NCI-H446 (cell line): Measurements from ENCODE around the gene CTSL.
A peak's percentile ranks its signal among the peaks of the same experiment; 100 is the strongest.

Source experiments
- DNase-seq, 2 experiments: peaks; one replicate each; lab custom pipeline; 2025; lab: John Stamatoyannopoulos, UW

Gene CTSL

DNA sequence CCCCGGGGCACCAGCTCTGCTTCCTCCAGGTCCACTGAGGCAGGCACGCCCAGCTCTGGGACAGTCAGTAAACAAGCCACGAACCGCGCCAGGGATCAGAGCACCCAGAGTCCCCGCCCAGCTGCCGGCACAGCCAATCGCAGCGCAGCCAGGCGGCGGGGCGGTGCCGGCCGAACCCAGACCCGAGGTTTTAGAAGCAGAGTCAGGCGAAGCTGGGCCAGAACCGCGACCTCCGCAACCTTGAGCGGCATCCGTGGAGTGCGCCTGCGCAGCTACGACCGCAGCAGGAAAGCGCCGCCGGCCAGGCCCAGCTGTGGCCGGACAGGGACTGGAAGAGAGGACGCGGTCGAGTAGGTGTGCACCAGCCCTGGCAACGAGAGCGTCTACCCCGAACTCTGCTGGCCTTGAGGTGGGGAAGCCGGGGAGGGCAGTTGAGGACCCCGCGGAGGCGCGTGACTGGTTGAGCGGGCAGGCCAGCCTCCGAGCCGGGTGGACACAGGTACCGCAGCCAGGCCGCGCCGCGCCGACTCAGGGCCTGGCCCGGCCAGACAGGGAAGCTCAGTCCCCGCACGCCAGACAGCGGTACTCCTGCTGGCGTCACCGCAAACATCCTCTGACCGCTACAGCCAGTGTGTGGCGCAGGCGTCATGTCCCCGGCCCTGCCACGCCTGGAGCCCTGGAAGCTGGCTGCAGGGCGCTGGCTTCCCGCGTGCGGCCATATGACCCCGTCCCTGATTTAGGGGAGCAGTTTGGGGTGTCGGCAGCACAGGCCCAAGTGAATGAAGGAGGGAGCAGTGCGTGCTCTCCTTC, at the start of gene CTSL:
CTSL (plus strand) TSS at position 220 of the 810 bp plus-strand sequence. CDS start 1,485 bp downstream, outside the sequence.
- no peak for DNase-seq

DNA sequence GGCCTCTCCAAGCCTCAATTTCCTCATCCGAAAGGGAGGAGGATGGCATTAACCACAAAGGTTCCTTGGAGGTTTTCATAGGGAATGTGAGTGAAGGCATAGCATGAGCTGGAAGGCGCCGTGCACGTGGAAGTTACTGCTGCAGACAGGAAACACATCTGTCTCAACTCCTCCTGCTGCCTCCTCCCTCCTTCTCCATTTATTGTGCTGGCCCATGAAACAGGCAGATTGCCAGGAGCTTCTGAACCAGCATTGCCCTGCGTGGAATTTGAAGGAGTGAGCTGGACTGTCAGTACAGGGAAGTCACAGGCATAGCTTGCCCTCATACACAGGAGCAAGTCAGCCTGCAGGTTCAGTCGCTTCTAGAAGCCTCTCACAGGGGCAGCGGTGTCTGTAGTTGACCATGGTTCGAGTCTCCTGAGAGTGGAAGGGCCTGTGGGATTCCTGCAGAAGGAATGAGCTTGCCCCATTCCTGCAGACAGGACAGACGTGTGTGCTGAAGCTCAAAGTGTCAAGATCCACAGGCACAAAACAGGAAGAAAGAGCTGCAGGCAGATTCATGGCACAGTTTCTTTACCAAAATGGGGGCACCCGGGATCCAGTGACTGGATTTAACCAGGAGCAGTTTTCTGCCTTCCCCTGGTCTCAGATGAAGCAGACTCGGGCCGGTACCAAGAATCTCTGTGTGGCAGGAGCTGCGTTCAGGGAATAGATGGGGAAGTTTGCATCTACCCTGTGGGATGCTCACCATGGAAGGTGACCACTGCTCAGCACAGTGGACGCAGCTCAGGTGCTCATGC, 48.7 kb upstream of the CTSL start:
- DNase-seq = no peak

DNA sequence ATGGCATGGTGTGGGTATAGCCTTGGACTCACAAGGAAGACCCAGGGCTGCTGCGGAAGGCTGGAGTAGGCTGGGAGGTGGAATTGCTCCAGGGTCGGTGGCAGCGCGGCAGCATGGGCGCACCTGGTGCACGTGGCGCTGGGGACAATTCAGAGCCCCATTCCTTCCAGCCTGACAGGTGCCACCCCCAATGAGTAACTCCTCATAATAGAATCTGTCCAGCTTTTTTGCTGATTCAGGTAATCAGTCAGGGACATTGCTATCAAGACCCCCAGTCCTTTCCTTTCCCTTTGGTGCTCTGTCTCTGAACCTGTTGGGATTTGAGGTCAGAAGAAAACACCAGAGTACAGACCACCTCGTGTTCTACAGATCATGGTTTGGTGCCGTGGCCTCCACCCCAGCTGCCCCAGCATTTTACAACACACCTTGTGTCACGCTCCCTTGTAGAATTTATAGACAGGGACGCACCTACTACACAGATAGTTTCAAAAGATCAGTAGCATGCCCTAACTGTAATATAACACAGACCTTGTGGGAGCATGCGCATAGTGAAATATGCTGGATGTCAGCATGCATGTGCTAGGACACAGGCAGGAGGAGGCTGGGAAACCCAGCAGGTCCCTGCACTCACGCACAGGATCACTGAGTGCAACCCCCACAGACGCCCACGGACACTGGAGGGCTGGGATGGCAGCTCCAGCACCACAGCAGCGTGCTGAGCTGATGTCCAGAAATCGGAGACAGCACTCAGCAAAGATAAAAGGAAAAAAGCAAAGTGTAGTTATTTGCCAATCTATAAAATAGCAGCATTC, 47.9 kb upstream of the CTSL start:
- no peak for DNase-seq

DNA sequence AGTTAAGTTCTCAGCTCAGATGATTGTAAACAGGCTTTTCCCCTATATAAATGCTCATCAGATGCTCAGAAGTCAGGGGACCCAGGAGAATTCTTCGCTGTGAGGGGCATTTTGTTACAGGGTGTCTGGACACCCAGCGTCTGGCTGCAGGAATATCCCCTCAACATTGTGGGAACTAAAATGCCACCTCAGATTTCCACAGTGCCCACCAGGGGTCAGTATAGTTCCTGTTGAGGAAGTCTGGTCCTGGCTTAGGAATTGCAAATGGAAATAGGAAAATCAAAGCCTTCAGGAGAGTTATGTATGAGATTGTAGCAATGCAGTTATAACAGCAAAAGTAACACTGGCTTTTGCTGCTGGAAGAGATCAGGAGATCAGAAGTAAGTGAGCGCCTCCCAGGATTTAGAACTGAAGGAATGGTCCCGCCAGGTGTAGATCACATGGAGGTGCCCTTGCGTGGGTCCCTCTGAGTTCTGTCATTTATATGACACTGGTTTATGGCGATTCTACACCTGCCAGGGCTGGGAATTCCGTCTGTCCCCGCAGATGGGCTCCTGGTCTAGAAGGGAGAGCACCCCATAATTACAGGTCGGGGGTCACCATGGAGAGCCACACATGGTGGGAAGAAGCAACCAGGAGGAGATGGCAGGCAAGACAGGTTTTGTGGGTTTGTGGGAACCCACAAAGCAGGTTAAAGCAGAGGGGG, 47.1 kb upstream of the CTSL start:
- DNase-seq = peak; percentile 1 to 58

DNA sequence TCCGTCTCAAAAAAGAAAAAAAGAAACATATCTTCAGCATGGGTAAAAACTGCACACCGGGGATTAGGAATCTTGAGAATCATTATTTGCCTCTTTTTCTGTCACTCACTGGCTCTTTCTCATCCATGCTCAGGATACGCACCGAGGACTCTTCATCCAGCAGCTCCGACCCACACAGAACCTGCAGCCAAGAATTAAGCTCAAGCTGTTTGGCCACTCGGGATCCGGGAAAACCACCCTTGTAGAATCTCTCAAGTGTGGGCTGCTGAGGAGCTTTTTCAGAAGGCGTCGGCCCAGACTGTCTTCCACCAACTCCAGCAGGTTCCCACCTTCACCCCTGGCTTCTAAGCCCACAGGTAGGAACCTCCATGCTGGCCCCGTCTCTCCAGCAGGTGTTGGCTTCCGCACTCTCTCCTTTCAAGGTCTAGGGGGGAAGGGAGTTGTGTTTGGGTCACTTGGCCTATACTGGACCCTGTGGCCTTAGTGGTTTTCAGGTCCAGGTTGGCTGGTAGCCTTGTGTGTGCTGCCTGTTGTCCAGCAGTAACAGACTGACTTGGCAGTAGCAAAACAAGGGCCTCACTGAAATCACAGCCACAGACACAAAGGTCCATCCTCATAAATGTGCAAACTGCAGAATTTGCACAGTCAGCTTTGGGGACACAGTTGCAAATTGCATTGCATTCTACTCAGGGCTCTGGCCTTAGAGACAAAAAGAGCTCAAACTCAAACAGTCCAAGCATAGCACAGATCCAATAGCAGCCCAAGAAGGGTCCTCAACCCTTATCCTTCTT, 44.5 kb upstream of the CTSL start:
- DNase-seq = no peak

DNA sequence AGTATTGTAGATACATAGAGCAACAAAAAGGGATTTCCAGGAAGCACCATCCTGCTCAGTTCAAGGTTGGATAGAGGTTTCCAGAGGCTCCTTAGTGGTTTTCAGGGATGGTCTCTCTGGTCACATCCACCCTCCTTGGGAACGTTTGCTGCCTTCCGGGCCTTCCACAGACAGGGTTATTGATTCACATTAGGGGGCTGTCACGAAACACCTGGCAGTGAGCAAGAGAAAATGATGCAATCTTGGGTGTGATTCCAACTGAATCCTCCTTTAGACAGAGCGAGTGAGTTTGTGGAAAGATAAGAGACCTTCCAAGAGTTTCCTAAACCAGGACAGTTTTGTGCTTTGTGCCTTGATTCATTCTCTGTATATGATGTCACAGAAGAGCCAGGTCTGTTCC, 43.8 kb upstream of the CTSL start:
- DNase-seq = no peak

DNA sequence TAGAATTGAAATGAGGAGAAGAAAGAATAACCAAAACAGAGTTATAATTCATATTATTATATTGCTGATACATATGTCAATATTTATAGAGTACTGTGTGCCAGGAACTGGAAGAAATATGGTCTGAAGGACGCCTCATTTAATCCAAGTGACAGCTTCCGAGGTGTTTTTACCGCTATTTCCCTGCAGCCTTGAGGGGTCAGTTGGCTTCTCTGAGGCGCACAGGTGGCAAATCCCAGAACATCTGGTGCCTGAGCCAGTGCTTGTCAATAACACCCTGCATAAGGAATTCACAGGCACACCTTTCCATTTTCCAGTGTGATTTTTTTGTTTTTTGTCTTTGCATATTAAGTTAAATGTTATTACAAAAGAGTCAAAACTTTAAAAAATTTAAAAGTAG, 43.3 kb upstream of the CTSL start:
- DNase-seq = no peak

DNA sequence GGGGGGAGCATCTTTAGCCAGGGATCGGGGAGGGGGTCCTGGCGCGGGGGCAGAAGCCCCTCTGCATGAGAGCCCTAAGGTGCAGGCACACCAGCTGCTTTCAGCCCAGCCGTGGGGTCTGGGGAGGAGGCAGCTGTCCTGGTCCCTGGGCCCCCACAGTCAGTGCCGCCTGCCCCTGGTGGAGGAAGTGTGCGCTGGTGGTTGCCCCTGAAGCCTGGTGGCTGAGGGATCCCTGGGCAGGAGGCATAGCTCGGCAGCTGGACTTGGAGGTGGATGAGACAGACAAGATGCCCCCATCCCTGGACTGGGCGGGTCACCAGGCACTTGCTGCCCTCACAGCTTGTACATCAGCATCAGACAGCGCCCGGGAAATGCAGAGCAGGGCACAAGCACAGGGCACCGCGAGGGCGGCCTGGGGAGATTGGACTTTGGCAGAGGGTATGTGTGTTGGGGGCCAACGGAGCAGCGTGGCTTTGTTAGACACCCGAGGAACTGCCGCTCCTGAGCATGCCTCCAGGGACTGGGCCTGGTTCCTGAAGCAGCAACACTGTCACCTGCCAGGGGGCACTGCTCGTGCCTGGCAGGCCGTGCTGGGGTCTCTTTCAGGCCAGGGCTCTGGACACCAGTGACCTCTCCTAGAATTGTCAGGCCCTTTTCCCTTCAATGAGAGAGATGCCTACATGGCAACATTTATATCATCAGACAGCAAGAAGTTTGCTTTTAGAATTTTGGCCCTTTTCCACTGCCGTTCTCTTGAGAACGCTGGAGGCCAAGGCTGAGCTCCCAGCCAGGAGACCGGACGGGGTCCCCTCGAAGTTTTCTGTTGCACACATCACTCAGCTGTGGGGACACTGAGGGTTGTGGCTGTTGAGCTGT, 41.9 kb upstream of the CTSL start:
- DNase-seq = no peak

DNA sequence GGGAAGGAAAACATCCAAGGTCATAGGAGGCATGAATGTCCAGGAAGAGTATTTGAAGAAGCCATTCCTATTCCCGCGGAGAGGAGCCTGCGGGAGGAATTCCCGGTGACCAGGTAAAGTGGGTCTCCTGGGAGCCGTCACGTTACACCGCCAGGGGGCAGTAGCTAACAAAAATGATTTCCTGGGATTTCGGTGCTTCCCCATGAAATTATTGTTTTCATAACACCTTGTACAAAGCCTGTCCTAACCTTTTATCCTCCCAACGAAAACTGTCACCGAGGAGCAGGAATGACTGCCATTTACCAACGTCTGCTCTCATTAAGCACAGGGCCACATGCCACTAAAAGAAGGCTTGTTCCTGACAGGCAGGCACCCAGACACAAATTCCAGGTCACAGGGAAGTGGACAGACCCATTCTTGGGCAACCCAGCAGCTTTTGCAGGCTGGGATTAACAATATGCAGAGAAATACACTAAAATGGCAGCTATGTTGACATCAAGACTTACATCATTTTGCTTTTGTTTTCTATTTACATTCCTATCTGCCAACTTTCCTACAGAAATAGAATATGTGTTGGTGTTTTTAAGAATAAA, 41.2 kb upstream of the CTSL start:
- no peak for DNase-seq

DNA sequence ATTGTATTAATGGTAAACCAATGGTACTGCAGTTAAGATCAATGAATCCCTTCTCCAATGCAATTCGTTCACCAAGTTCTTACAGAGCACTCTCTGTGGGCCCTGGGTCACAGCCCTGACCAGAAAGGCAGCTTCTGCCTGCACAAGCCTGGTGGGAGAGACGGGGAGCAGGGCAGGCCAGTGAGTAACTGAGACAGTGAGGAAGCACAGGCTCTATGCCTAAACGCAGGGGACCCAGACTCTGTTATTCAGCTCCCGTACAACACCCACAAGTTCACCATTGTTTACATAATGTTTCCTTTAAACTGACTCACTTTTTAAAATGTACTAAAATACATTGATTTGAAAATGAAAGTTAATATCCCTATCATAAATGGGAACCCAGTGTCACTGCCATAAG, 40.5 kb upstream of the CTSL start:
- no peak for DNase-seq

DNA sequence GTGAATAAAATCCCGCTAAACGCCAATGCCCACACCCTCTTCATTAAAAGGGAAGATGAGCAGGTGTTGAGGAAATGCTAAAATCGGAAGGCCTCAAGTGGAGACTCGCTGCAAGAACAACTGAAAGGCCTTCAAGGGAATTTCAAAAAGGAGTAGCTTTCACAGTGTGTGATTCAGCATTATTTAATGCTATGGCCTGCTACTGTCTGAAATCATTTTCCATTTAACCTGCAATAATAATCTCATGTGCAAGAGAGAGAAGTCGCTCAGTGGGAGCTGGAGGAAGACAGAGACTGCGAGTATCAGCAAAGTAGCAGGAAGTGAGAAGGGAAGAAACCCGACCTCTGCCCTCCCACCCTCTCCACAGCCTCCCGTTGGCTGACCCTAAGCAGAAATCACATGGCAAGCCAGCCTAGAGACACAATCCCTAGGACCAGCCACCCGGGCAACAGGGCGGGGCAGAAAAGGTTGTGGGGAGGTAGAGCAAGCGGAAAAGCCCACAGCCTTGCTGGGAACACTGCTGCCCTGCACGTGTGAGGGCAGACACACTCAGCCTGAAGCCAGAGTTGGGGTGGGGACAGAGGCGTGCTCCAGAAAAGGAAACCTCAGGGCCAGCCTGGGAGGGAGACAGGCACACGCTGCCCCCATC, 39.9 kb upstream of the CTSL start:
- no peak for DNase-seq

DNA sequence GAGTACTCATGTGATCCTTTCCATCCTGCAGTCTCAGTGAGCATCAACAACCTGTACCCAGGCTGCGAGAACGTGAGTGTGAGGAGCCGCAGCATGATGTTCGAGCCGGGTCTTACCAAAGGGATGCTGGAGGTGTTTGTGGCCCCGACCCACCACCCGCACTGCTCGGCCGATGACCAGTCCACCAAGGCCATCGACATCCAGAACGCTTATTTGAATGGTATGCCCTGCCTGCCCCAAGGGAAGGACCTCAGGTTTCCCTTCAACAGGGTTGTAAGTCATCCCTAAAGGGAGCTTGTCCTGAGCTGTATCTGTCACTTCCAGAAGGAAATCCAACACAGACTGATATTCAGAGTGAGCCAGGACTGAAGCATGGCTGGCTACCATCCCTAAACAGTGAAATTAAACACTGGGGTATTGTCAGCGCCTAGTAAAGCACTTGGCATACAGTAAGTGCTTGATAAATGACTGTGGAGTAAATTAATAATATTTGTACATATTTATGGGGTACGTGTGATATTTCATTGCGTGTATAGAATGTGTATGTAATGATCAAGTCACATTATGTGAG, 39.3 kb upstream of the CTSL start:
- DNase-seq = no peak

DNA sequence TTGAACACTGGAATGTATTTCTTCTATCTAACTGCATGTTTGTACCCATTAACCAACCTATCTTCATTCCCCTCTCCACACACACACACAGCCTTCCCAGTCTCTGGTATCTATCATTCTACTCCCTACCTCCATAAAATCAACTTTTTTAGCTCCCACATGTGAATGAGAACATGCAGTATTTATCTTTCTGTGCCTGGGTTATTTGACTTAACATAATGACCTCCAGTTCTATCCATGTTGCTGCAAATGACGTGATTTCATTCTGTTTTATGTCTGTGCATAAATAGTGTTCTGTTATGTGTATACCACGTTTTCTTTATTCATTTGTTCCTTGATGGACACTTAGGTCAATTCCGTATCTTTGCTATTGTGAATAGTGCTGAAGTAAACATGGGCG, 38.7 kb upstream of the CTSL start:
- DNase-seq = no peak

DNA sequence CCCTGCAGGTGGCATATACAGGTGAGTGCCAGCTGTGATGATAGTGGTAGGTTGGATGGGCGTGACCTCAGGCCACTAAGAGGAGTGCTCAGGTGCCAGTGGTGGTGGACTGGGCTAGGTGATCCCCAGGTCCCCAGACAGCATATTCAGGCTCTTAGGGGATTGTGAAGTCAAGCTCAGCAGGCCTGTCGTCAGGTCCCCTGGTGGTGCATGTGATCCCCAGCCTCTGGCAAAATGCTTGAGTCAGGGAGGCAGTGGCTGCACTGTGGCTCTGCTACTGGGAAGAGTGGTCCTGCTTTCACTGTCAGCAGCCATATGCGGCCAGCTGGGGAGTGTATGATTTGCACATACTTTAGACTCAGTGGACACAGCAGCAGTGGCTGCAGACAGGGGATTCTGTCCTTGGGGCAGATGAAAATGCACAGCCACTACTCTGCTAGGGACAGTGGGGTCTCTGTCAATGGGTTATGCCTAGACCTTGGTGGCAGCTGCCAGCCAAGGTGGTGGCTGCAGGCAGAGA, 31.6 kb upstream of the CTSL start:
- DNase-seq = no peak

DNA sequence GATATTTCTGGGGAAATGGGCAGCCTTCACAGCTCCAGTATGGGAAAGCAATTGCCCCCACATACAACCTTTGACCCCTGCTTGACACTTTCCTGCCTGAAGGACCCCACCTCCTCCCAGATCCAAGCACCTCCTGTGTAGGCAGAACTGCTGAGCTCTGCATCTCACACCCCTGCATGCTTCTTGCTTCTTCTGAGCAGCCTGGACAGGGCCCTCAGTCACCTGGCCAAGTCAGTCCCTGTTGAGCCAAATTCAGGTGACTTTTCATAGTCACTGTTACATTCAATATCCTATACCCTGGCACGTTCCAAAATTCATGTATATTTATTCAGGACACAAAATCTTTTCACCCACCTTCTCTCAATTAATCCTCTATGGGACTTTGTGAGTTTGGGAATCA, 30.4 kb upstream of the CTSL start:
- no peak for DNase-seq

DNA sequence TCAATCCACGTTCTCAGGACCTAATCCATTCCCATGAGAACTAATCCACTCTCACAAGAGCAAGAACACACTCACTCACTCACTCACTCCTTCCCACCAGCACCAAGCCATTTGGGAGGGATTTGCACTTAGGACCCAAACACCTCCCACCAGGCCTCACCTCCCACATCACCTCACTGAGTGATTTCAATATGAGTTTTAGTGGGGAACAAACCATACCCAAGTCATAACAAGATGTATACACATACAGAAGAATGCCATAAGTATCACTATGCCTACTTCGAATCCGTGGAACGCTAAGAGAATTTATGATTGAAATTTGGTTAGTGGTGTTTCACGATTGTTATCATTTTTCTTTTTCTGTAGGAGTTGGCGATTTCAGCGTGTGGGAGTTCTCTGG, 29.3 kb upstream of the CTSL start:
- DNase-seq = no peak

DNA sequence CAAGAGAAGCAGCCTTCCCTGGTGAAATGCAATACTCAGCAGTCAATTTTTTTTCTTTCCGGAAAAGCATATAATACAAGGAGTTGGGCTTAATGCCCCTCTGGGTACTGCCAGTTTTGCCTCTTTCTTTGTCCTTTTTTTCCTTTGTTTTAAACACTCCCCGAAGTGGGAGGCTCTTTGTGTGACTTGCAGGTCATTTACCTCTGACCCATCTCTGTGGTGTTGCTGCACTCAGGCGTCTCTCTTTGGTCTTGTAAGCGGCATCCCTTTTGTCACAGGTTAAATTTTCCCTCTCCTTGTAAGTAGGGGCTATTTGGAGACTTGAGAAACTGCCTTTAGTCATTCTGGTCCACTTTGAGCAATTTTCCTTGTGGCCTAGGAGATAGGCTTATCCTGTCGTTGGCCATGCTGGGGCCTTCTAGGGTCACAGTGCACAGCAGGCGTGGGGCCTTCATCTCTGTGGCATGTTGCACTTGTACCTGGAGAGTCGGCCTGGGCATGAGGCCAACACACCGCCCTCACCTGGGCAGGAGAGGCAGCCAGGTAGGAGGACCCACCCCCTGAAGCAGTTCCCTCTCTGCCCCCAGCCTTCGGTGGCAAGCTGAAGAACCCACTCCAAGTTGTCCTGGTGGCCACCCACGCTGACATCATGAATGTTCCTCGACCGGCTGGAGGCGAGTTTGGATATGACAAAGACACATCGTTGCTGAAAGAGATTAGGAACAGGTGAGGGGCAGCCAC, 27.7 kb upstream of the CTSL start:
- DNase-seq = no peak

DNA sequence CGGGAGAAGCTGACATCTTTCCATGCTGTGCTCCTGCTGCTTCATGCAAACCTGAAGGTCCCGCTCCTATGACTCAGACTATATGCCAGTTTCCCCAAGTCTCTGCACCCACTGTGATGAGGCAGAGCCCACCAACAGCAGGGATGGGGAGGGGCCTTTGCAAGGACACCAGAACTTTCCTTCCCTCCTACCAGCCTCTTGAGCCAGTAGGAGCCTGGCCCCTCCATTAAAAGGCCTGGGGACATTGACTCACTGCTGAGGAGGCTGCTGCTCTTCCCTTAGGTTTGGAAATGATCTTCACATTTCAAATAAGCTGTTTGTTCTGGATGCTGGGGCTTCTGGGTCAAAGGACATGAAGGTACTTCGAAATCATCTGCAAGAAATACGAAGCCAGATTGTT, 26.1 kb upstream of the CTSL start:
- DNase-seq = no peak
